PC-3 (cell line): ENCODE measurements around the gene GRK6. TPM values are rescaled to one million over a fixed set of nuclear protein-coding genes. Genes with fewer than 3 reads are reported as not detected.

Experiments used
- ATAC-seq: fragments of 200-7000 bp; cut with Tn5 transposase; 2 replicates; pipeline ENCODE4 v1.9.1; 2020; ENCODE audit warnings: mild to moderate bottlenecking, moderate library complexity
- BruUV-seq: library from RNA; stranded (reverse); fragments of 400-500 nt; replicated peaks from 2 replicates; lab custom pipeline; 2021; lab: Mats Ljungman, UMichigan
- CTCF ChIA-PET: fragments of 300-600 bp; sonication (Branson Sonifier 250); formaldehyde crosslinking; loops from one replicate; lab custom pipeline; 2022; ENCODE audit warnings: antibody characterized with exemption; lab: Charles Lee
- POLR2A ChIA-PET: fragments of 300-600 bp; sonication (Branson Sonifier 250); formaldehyde crosslinking; loops from one replicate; lab custom pipeline; 2022; ENCODE audit warnings: antibody characterized with exemption; ENCODE audit not compliant: unreplicated experiment; lab: Charles Lee
- DNase-seq: peaks from one replicate; pipeline ENCODE4 v3.0.0-alpha.2; 2015
- H2AFZ ChIP-seq: fragments of 300-600 bp; sonication (generic); 2 replicates; pipeline ENCODE4 v1.6.0; 2016; ENCODE audit warnings: antibody characterized with exemption, low read length
- H3F3A ChIP-seq: fragments of 300-600 bp; sonication (generic); one replicate; pipeline ENCODE4 v1.6.0; 2017; ENCODE audit warnings: antibody characterized with exemption, low read length, control low read depth, mild to moderate bottlenecking; ENCODE audit not compliant: unreplicated experiment
- H3K27ac ChIP-seq: fragments of 300-600 bp; sonication (generic); 2 replicates; pipeline ENCODE4 v1.5.1; 2016; ENCODE audit warnings: mild to moderate bottlenecking, low read length
- H3K27me3 ChIP-seq: fragments of 300-600 bp; sonication (generic); 2 replicates; pipeline ENCODE4 v1.6.1; 2016; ENCODE audit warnings: low read length, mixed read lengths
- H3K36me3 ChIP-seq: fragments of 300-600 bp; sonication (generic); 2 replicates; pipeline ENCODE4 v1.6.1; 2016; ENCODE audit warnings: low read depth, mixed run types, low read length, mixed read lengths
- H3K4me1 ChIP-seq: fragments of 300-600 bp; sonication (generic); 2 replicates; pipeline ENCODE4 v1.5.1; 2016; ENCODE audit warnings: low read length; ENCODE audit not compliant: insufficient read depth
- H3K4me2 ChIP-seq: fragments of 300-600 bp; sonication (generic); 2 replicates; pipeline ENCODE4 v1.6.0; 2016; ENCODE audit warnings: low read length
- H3K4me3 ChIP-seq: fragments of 300-600 bp; sonication (generic); 2 replicates; pipeline ENCODE4 v1.5.1; 2016; ENCODE audit warnings: mild to moderate bottlenecking, low read length, mixed read lengths
- H3K79me2 ChIP-seq: fragments of 300-600 bp; sonication (generic); 2 replicates; pipeline ENCODE4 v1.6.1; 2017; ENCODE audit warnings: low read length, mixed read lengths
- H3K9ac ChIP-seq: fragments of 300-600 bp; sonication (generic); 2 replicates; pipeline ENCODE4 v1.6.0; 2016; ENCODE audit warnings: mild to moderate bottlenecking, low read length
- H3K9me2 ChIP-seq: fragments of 300-600 bp; sonication (generic); replicated peaks from 2 replicates; pipeline ENCODE4 v1.6.1; 2016; ENCODE audit warnings: mixed run types, low read length, mixed read lengths
- H3K9me3 ChIP-seq: fragments of 300-600 bp; sonication (generic); 2 replicates; pipeline ENCODE4 v1.6.1; 2016; ENCODE audit warnings: low read length, mixed read lengths
- H4K20me1 ChIP-seq: fragments of 300-600 bp; sonication (generic); 2 replicates; pipeline ENCODE4 v1.6.1; 2016; ENCODE audit warnings: low read length, mixed read lengths
- CTCF ChIP-seq: fragments of 300-600 bp; sonication (generic); conservative IDR thresholded peaks from 2 replicates; pipeline ENCODE4 v1.5.1; 2017; ENCODE audit warnings: antibody characterized with exemption, low read depth, mild to moderate bottlenecking, low read length
- EZH2 ChIP-seq: fragments of 300-600 bp; sonication (generic); IDR thresholded peaks from one replicate; pipeline ENCODE4 v1.6.1; 2017; ENCODE audit warnings: antibody characterized with exemption, mild to moderate bottlenecking, low read length; ENCODE audit not compliant: unreplicated experiment
- EZH2phosphoT487 ChIP-seq: fragments of 300-600 bp; sonication (generic); IDR thresholded peaks from 2 replicates; pipeline ENCODE4 v1.6.1; 2018; ENCODE audit warnings: mild to moderate bottlenecking, antibody characterized with exemption, low read length, borderline replicate concordance
- intact Hi-C: fragments of 100-400 bp; cut with micrococcal nuclease; formaldehyde crosslinking; loops from 2 replicates; pipeline ENCODE4 v1.9.0; 2023
- total RNA-seq: library from RNA; depleted of rRNA; stranded (reverse); fragments of >200 nt; gene quantifications from 2 replicates; pipeline ENCODE4 v1.2.3, GENCODE V29; 2014

GRK6 gene
- total RNA-seq, 1 experiment from 2014 or later = 69.9 TPM

GRCh38 chr5:177446200-177447065 is 20.0 kb downstream of the GRK6 start, which contains the start of gene PRR7:
TSS of gene PRR7 (plus strand) at chr5:177446814. CDS start at chr5:177455068, 8,254 bp downstream.
- peak within 1 kb of the TSS; percentile 85 for H3K27ac ChIP-seq
- no peak for TF ChIP-seq EZH2
- TF ChIP-seq CTCF = no peak
- peak; percentile 77 for TF ChIP-seq EZH2phosphoT487
- BruUV-seq = no TSS peak
- peaks cover 7% of the 10 kb centered on the region for H3F3A ChIP-seq
- H3K79me2 ChIP-seq = peaks cover 48% of the 10 kb centered on the region
- DNase-seq (peak; percentile 79), ATAC-seq (peak; percentile 36)
- intact Hi-C loops = loop anchor here (2.0 kb wide), 2 partner anchors 20 to 128 kb away; partner anchors contain the start of gene GRK6
- H4K20me1 ChIP-seq = no peaks in the 10 kb centered on the region
- ChIA-PET CTCF (interaction anchor here (0.5 to 1.2 kb wide), 5 partner anchors 9 to 310 kb away, joined by 3 to 7 read pairs (median 4); partner anchors contain the start of gene GRK6), POLR2A (interaction anchor here (0.6 to 1.3 kb wide), 2 partner anchors 51 kb away, joined by 3 to 5 read pairs; partner anchors contain the start of gene PDLIM7)
- H3K4me1 ChIP-seq = peaks cover 23% of the 10 kb centered on the region
- H3K27me3 ChIP-seq = no peaks in the 10 kb centered on the region
- H3K9me3 ChIP-seq = no peaks in the 10 kb centered on the region
- peak within 1 kb of the TSS; percentile 75 for H3K9ac ChIP-seq
- H2AFZ ChIP-seq = peak within 1 kb of the TSS; percentile 53; the same call in 1 of the 2 replicates
- H3K36me3 ChIP-seq = peaks cover 7% of the 10 kb centered on the region; the same call in 1 of the 2 replicates
- peak within 1 kb of the TSS; percentile 82 for H3K4me3 ChIP-seq
- peak within 1 kb of the TSS; percentile 97 for H3K4me2 ChIP-seq
- H3K9me2 ChIP-seq = no peaks in the 10 kb centered on the region

- H3K36me3 ChIP-seq = peaks cover 6% of the 10 kb centered on the region; the same call in 1 of the 2 replicates
- peak overlapping the region; percentile 82 for H3K4me3 ChIP-seq
- peak; percentile 60 for DNase-seq
- no peaks in the 10 kb centered on the region for H3K9me2 ChIP-seq
- POLR2A ChIA-PET = interaction anchor here (1.3 kb wide), 1 partner anchor 50 kb away, joined by 5 read pairs; the partner anchor contains the start of gene PDLIM7
- peaks cover 7% of the 10 kb centered on the region for H3F3A ChIP-seq
- CTCF ChIA-PET = interaction anchor here (0.5 to 1.6 kb wide), 7 partner anchors 10 to 311 kb away, joined by 3 to 18 read pairs (median 5); partner anchors contain the start of gene GRK6
- no peaks in the 10 kb centered on the region for H4K20me1 ChIP-seq
- peak overlapping the region; percentile 85 for H3K27ac ChIP-seq
- H3K79me2 ChIP-seq = peaks cover 48% of the 10 kb centered on the region
- H3K9me3 ChIP-seq = no peaks in the 10 kb centered on the region
- no peak for TF ChIP-seq CTCF
- no peak for TF ChIP-seq EZH2
- no peak overlapping the region for H2AFZ ChIP-seq
- peak overlapping the region; percentile 97 for H3K4me2 ChIP-seq
- peak overlapping the region; percentile 75 for H3K9ac ChIP-seq
- peak; percentile 19 for ATAC-seq
- BruUV-seq = no TSS peak
- peaks cover 23% of the 10 kb centered on the region for H3K4me1 ChIP-seq
- intact Hi-C loops = loop anchor here (2.0 kb wide), 2 partner anchors 20 to 128 kb away; partner anchors contain the start of gene GRK6
- H3K27me3 ChIP-seq = no peaks in the 10 kb centered on the region
Observed at GRCh38 chr5:177447066-177447610, 20.7 kb downstream of the GRK6 start.
